Trophoblast cell (in vitro differentiated cells and primary cell): ENCODE results near the gene DOCK8. TPM values are rescaled to one million over a fixed set of nuclear protein-coding genes. Genes with fewer than 3 reads are reported as not detected.
"Not testable (repeated sequence)": the region's sequence is repeated elsewhere in the genome, so short reads cannot be mapped to it uniquely, and the experiment has no call there.

Experiments used
- DNase-seq, 2 donors: peaks; one replicate each; pipeline ENCODE4 v3.0.0-alpha.2; 2016
- H2AFZ ChIP-seq: 2 replicates; pipeline ENCODE4 v1.6.1; 2013; ENCODE audit warnings: low read length, moderate library complexity, mild to moderate bottlenecking; ENCODE audit not compliant: insufficient read depth, poor library complexity
- H2AK5ac ChIP-seq: 2 replicates; pipeline ENCODE4 v1.6.1; 2013; ENCODE audit warnings: mild to moderate bottlenecking, low read length
- H2BK120ac ChIP-seq: 2 replicates; pipeline ENCODE4 v1.6.1; 2013; ENCODE audit warnings: low read length, mild to moderate bottlenecking, moderate library complexity; ENCODE audit not compliant: insufficient read depth, poor library complexity
- H2BK12ac ChIP-seq: 2 replicates; pipeline ENCODE4 v1.6.1; 2013; ENCODE audit warnings: mild to moderate bottlenecking, low read length, moderate library complexity
- H2BK5ac ChIP-seq: 2 replicates; pipeline ENCODE4 v1.6.1; 2013; ENCODE audit warnings: low read length, low read depth, moderate library complexity, mild to moderate bottlenecking; ENCODE audit not compliant: poor library complexity
- H3K14ac ChIP-seq: 2 replicates; pipeline ENCODE4 v1.6.1; 2013; ENCODE audit warnings: mild to moderate bottlenecking, low read length
- H3K18ac ChIP-seq: 2 replicates; pipeline ENCODE4 v1.6.1; 2013; ENCODE audit warnings: mild to moderate bottlenecking, low read length
- H3K23ac ChIP-seq: 2 replicates; pipeline ENCODE4 v1.6.1; 2013; ENCODE audit warnings: low read length
- H3K27ac ChIP-seq: 2 replicates; pipeline ENCODE4 v1.5.1; 2013; ENCODE audit warnings: low read depth, mild to moderate bottlenecking, inconsistent platforms, low read length, moderate library complexity
- H3K27me3 ChIP-seq: 2 replicates; pipeline ENCODE4 v1.6.1; 2013; ENCODE audit warnings: inconsistent platforms, mild to moderate bottlenecking, low read length, moderate library complexity; ENCODE audit not compliant: insufficient read depth
- H3K36me3 ChIP-seq, 2 experiments: 1 replicate in 1 of 2; 2 replicates in 1 of 2; pipeline ENCODE4 v1.6.1; 2013; ENCODE audit warnings: low read length in 2 of 2, mild to moderate bottlenecking in 2 of 2, moderate library complexity in 1 of 2; ENCODE audit not compliant: insufficient read depth in 2 of 2, control insufficient read depth in 1 of 2
- H3K4ac ChIP-seq: 2 replicates; pipeline ENCODE4 v1.6.1; 2013; ENCODE audit warnings: low read depth, mild to moderate bottlenecking, low read length, moderate library complexity
- H3K4me1 ChIP-seq, 2 experiments: 1 replicate in 1 of 2; 2 replicates in 1 of 2; pipeline ENCODE4 v1.6.1; 2013; ENCODE audit warnings: low read length in 2 of 2, mild to moderate bottlenecking in 2 of 2, moderate library complexity in 1 of 2; ENCODE audit not compliant: insufficient read depth in 2 of 2, control insufficient read depth in 1 of 2
- H3K4me2 ChIP-seq: 2 replicates; pipeline ENCODE4 v1.6.1; 2013; ENCODE audit warnings: inconsistent platforms, mild to moderate bottlenecking, low read length, moderate library complexity
- H3K4me3 ChIP-seq: 2 replicates; pipeline ENCODE4 v1.5.1; 2013; ENCODE audit warnings: mild to moderate bottlenecking, low read depth, low read length, inconsistent platforms
- H3K79me1 ChIP-seq: one replicate; pipeline ENCODE4 v1.6.1; 2013; ENCODE audit warnings: low read length
- H3K79me2 ChIP-seq: 2 replicates; pipeline ENCODE4 v1.6.1; 2013; ENCODE audit warnings: low read length, mild to moderate bottlenecking; ENCODE audit not compliant: control insufficient read depth, insufficient read depth, poor library complexity
- H3K9ac ChIP-seq: 2 replicates; pipeline ENCODE4 v1.6.1; 2013; ENCODE audit warnings: mild to moderate bottlenecking, low read length
- H3K9me3 ChIP-seq: 2 replicates; pipeline ENCODE4 v1.6.1; 2013; ENCODE audit warnings: low read depth, mild to moderate bottlenecking, control low read depth, inconsistent platforms, low read length; ENCODE audit not compliant: insufficient read depth
- H4K12ac ChIP-seq: 2 replicates; pipeline ENCODE4 v1.6.1; 2013; ENCODE audit warnings: low read depth, mild to moderate bottlenecking, low read length, moderate library complexity
- H4K8ac ChIP-seq: 2 replicates; pipeline ENCODE4 v1.6.1; 2013; ENCODE audit warnings: low read depth, mild to moderate bottlenecking, low read length, moderate library complexity
- H4K91ac ChIP-seq: one replicate; pipeline ENCODE4 v1.6.1; 2013; ENCODE audit warnings: low read depth, mild to moderate bottlenecking, low read length, moderate library complexity
- WGBS: extraction: QIAGEN DNeasy Blood & Tissue Kit; methylation state at CpG from one replicate; pipeline ENCODE4 v1.1.7; 2013; ENCODE audit warnings: missing lambda C conversion rate; ENCODE audit not compliant: insufficient read length, insufficient coverage; ENCODE audit errors: extremely low coverage; 5-methylcytosine and 5-hydroxymethylcytosine counted together
- polyA plus RNA-seq: library from polyadenylated mRNA; stranded (reverse); fragments of 200-250 nt; gene quantifications from 2 replicates; pipeline ENCODE4 v1.2.3, GENCODE V29; 2013

DOCK8 gene
- polyA plus RNA-seq: 2.8 and 2.9 TPM in 2 replicates

- no CpG with 5 or more reads among the region's 103 CpGs for WGBS
- H2BK5ac ChIP-seq: peak within 1 kb of the TSS; percentile 65
Observed at GRCh38 chr9:214648-215493, at the start of gene DOCK8. Gene DOCK8, plus strand, starts transcription at chr9:214865. Its CDS starts 112 bp downstream, at chr9:214977.

GRCh38 chr9:169757-170156 is 44.9 kb upstream of the DOCK8 start:
- H2AFZ ChIP-seq, H3K27me3 ChIP-seq, H4K12ac ChIP-seq, H4K8ac ChIP-seq, H2BK5ac ChIP-seq, H2AK5ac ChIP-seq, H3K23ac ChIP-seq, H3K4ac ChIP-seq, H3K4me1 ChIP-seq, H2BK120ac ChIP-seq, H3K4me3 ChIP-seq, DNase-seq, H3K14ac ChIP-seq, H2BK12ac ChIP-seq, H3K79me2 ChIP-seq, H3K27ac ChIP-seq, H4K91ac ChIP-seq, H3K36me3 ChIP-seq, H3K4me2 ChIP-seq, H3K18ac ChIP-seq, H3K9me3 ChIP-seq, H3K9ac ChIP-seq, H3K79me1 ChIP-seq: not testable (repeated sequence)
- WGBS: no CpG with 5 or more reads among the region's 3 CpGs

More at GRCh38 chr9:214648-215493, at the start of gene DOCK8:
- H2BK12ac ChIP-seq: peak within 1 kb of the TSS; percentile 6
- peak within 1 kb of the TSS; percentile 84 for H4K8ac ChIP-seq
- no peaks in the 10 kb centered on the region for H3K27me3 ChIP-seq
- no peak within 1 kb of the TSS for H2AK5ac ChIP-seq
- H3K79me1 ChIP-seq: peaks cover 8% of the 10 kb centered on the region
- peak within 1 kb of the TSS; percentile 73 for H3K4me3 ChIP-seq
- H3K14ac ChIP-seq: peak within 1 kb of the TSS; percentile 73
- no peak within 1 kb of the TSS for H3K23ac ChIP-seq
- peak within 1 kb of the TSS; percentile 77 for H3K4ac ChIP-seq
- no peak within 1 kb of the TSS for H3K9ac ChIP-seq
- H4K91ac ChIP-seq: peak within 1 kb of the TSS; percentile 79
- peak within 1 kb of the TSS; percentile 91 for H2AFZ ChIP-seq
- no peaks in the 10 kb centered on the region for H3K36me3 ChIP-seq
- peak within 1 kb of the TSS; percentile 74 for H3K27ac ChIP-seq
- no peaks in the 10 kb centered on the region for H3K9me3 ChIP-seq
- H2BK120ac ChIP-seq: peak within 1 kb of the TSS; percentile 80
- DNase-seq: peak; percentile 75 to 83
- H3K18ac ChIP-seq: peak within 1 kb of the TSS; percentile 80
- peak within 1 kb of the TSS; percentile 68 for H3K4me2 ChIP-seq
- H3K4me1 ChIP-seq: no peaks in the 10 kb centered on the region
- peak within 1 kb of the TSS; percentile 94 for H4K12ac ChIP-seq
- peaks cover 3% of the 10 kb centered on the region for H3K79me2 ChIP-seq

- H3K4me3 ChIP-seq, H3K36me3 ChIP-seq, H2AFZ ChIP-seq, H2BK120ac ChIP-seq, H4K8ac ChIP-seq, H4K91ac ChIP-seq, H3K27me3 ChIP-seq, H3K79me1 ChIP-seq, H3K27ac ChIP-seq, H3K9me3 ChIP-seq, H3K9ac ChIP-seq, H3K79me2 ChIP-seq, H4K12ac ChIP-seq, H2AK5ac ChIP-seq, H3K23ac ChIP-seq, H3K14ac ChIP-seq, H3K18ac ChIP-seq, H3K4me1 ChIP-seq, H2BK5ac ChIP-seq, H2BK12ac ChIP-seq, H3K4ac ChIP-seq: not testable (repeated sequence)
- WGBS: no CpG with 5 or more reads among the region's 23 CpGs
- peak overlapping the region; percentile 55 for H3K4me2 ChIP-seq
- peak; percentile 2 to 27 for DNase-seq
Observed at GRCh38 chr9:178140-178825, 36.4 kb upstream of the DOCK8 start.

GRCh38 chr9:178970-179383 is 35.7 kb upstream of the DOCK8 start, which contains the start of gene ZNG1A:
Gene ZNG1A, minus strand, starts transcription at chr9:179056. Its CDS starts 87 bp downstream, at chr9:178969.
- H3K4me1 ChIP-seq, H3K23ac ChIP-seq, H3K9me3 ChIP-seq, H2AK5ac ChIP-seq, H3K36me3 ChIP-seq, H3K4me3 ChIP-seq, H3K27me3 ChIP-seq, H2BK5ac ChIP-seq, H2BK12ac ChIP-seq, H3K79me1 ChIP-seq, H3K14ac ChIP-seq, H4K91ac ChIP-seq, H4K8ac ChIP-seq, H3K4ac ChIP-seq, H3K27ac ChIP-seq, H2AFZ ChIP-seq, H3K18ac ChIP-seq, H4K12ac ChIP-seq, H3K79me2 ChIP-seq, H3K9ac ChIP-seq, H2BK120ac ChIP-seq: not testable (repeated sequence)
- peak; percentile 62 to 93 for DNase-seq
- peak within 1 kb of the TSS; percentile 64 for H3K4me2 ChIP-seq
- no CpG with 5 or more reads among the region's 32 CpGs for WGBS
